Upper lobe of left lung (tissue), 4 donors: ENCODE data around the gene PARD6B.

Source experiments
- EP300 ChIP-seq, 4 donors: sonication (generic); formaldehyde crosslinking; IDR thresholded peaks; one replicate each; pipeline ENCODE4 v1.5.1; 2017; ENCODE audit warnings: antibody characterized with exemption in 4 of 4, control low read depth in 2 of 4
- POLR2A ChIP-seq, 4 donors: fragments of 450-650 bp; IDR thresholded peaks; one replicate each; pipeline ENCODE4 v1.5.1; 2016 to 2017; ENCODE audit warnings: antibody characterized with exemption in 4 of 4, mild to moderate bottlenecking in 2 of 4
- POLR2AphosphoS5 ChIP-seq, 2 donors: sonication (generic); formaldehyde crosslinking; IDR thresholded peaks; one replicate each; pipeline ENCODE4 v1.5.1; 2017; ENCODE audit warnings: antibody characterized with exemption in 2 of 2
- TF ChIP-seq, protein P1 (sequence below), 6 experiments: fragments of 450-650 bp in 4 of 6; fragments of 200-600 bp in 2 of 6; sonication (generic) in 2 of 6; IDR thresholded peaks; one replicate each; pipeline ENCODE4 v1.5.1; 2016 to 2019; ENCODE audit warnings: antibody characterized with exemption in 6 of 6

GRCh38 chr20:50772420-50773185 lies 41.2 kb downstream of the PARD6B start:
- TF ChIP-seq POLR2A (IDR thresholded peaks at IDR 0.05), result no peak
- TF ChIP-seq, protein P1, sequence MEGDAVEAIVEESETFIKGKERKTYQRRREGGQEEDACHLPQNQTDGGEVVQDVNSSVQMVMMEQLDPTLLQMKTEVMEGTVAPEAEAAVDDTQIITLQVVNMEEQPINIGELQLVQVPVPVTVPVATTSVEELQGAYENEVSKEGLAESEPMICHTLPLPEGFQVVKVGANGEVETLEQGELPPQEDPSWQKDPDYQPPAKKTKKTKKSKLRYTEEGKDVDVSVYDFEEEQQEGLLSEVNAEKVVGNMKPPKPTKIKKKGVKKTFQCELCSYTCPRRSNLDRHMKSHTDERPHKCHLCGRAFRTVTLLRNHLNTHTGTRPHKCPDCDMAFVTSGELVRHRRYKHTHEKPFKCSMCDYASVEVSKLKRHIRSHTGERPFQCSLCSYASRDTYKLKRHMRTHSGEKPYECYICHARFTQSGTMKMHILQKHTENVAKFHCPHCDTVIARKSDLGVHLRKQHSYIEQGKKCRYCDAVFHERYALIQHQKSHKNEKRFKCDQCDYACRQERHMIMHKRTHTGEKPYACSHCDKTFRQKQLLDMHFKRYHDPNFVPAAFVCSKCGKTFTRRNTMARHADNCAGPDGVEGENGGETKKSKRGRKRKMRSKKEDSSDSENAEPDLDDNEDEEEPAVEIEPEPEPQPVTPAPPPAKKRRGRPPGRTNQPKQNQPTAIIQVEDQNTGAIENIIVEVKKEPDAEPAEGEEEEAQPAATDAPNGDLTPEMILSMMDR (IDR thresholded peaks at IDR 0.05), result no peak
- TF ChIP-seq POLR2AphosphoS5 (IDR thresholded peaks at IDR 0.05), result no peak
- TF ChIP-seq EP300 (IDR thresholded peaks at IDR 0.05), result no peak
